Measurements from ENCODE around the gene NKIRAS2.

Gene NKIRAS2

DNA sequence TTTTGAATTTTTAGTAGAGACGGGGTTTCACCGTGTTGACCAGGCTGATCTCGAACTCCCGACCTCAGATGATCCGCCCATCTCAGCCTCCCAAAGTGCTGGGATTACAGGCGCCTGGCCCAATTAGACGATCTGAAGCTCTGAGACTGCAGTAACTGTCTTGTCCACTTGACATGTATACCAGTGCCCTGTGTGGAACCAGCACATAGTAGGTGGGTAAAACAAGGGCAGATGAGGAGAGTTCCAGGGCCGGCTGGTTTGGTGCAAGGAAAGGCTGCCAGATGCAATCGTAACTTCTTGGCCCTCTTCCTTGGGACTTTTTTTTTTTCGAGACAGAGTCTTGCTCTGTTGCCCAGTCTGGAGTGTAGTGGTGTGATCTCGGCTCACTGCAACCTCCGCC lies 27.5 kb downstream of the NKIRAS2 start:
- ChIA-PET POLR2A (no interaction called here), CTCF (interaction anchor here (4.5 kb wide), 1 partner anchor 21 kb away, joined by 23 read pairs; no protein-coding TSS in a partner anchor)
- TF ChIP-seq, protein P1, sequence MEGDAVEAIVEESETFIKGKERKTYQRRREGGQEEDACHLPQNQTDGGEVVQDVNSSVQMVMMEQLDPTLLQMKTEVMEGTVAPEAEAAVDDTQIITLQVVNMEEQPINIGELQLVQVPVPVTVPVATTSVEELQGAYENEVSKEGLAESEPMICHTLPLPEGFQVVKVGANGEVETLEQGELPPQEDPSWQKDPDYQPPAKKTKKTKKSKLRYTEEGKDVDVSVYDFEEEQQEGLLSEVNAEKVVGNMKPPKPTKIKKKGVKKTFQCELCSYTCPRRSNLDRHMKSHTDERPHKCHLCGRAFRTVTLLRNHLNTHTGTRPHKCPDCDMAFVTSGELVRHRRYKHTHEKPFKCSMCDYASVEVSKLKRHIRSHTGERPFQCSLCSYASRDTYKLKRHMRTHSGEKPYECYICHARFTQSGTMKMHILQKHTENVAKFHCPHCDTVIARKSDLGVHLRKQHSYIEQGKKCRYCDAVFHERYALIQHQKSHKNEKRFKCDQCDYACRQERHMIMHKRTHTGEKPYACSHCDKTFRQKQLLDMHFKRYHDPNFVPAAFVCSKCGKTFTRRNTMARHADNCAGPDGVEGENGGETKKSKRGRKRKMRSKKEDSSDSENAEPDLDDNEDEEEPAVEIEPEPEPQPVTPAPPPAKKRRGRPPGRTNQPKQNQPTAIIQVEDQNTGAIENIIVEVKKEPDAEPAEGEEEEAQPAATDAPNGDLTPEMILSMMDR (IDR thresholded peaks at IDR 0.05; ENCODE audit: insufficient read depth, low read length, missing control alignments): no peak
- DNase-seq (ENCODE audit: low read depth, low spot score): no peak
- H3K4me3 ChIP-seq (ENCODE audit: low read depth, low read length): no peak overlapping the region

DNA sequence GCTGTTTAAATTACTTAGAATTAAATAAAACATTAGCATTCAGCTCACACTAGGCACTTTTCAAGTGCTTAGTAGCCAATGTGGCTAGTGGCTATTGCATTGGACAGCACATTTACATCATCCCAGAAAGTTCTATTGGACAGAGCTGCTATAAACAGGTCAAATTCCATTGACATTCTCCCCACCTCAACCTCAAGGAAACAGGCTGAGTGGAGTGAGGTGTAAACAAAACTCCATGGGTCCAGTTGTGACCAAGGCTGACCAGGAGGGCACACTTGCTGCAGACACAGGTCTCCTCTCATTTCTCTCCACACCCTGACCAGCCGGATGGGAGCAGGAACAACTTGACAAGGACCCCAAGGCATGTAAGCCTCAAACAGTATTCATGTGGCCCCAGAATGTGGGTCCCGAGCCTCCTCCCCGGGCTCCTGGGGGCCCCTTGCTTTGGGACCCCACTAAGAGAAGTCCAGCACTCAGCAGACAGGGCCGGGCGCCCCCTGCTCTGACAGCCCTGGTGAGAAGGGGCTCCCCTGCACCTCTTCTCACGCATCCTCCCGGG lies 30.0 kb downstream of the NKIRAS2 start:
- H3K4me3 ChIP-seq (ENCODE audit: low read depth, low read length): peak overlapping the region; percentile 55
- TF ChIP-seq, protein P1 (IDR thresholded peaks at IDR 0.05; ENCODE audit: insufficient read depth, low read length, missing control alignments): no peak
- ChIA-PET CTCF (interaction anchor here (0.8 to 1.4 kb wide), 7 partner anchors 9 to 52 kb away, joined by 3 to 6 read pairs (median 3); partner anchors contain the start of gene NKIRAS2), POLR2A (interaction anchor here (0.9 kb wide), 1 partner anchor 24 kb away, joined by 3 read pairs; no protein-coding TSS in a partner anchor)
- DNase-seq (ENCODE audit: low read depth, low spot score): no peak

DNA sequence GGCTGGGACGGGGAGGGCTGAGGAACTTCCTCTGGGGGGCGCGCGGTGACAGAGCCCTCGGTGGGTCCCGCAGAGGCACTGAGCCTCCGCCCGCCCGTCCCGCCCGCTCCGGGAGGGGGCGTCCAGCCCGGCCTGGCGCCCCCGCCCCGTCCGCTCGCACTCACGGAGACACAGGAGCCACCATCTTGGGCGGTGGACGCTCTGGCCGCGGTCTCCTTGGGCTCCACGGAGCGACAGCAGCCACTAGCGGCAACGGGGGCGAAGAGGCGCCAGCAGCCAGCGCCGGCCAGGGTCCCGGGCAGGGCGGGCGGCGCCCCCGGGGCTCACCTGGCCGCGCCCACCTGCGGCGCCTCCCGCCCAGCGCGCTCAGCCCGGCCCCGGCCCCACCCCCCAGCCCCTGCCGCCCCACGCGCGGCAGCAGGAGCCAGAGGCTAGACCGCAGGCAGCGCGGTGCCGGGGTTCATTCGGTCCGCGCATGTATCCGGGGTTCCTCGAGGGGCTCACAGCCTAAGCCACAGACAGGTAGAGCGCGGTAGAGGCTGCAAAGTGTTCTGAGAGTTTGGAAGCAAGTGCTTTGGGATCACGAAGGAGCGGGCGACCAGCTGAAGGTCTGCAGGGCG lies 30.6 kb downstream of the NKIRAS2 start, which contains the start of gene C17orf113:
Gene C17orf113 (minus strand): TSS at position 209 of the 620 bp plus-strand sequence. CDS start 7,225 bp downstream, outside the sequence.
- no peak for DNase-seq (ENCODE audit: low read depth, low spot score)
- POLR2A ChIA-PET: no interaction called here
- H3K4me3 ChIP-seq (ENCODE audit: low read depth, low read length): peak within 1 kb of the TSS; percentile 55
- CTCF ChIA-PET: interaction anchor here (0.7 to 1.9 kb wide), 10 partner anchors 9 to 51 kb away, joined by 3 to 8 read pairs (median 4); partner anchors contain the start of gene ZNF385C
- TF ChIP-seq, protein P1 (IDR thresholded peaks at IDR 0.05; ENCODE audit: insufficient read depth, low read length, missing control alignments): peak; percentile 57

DNA sequence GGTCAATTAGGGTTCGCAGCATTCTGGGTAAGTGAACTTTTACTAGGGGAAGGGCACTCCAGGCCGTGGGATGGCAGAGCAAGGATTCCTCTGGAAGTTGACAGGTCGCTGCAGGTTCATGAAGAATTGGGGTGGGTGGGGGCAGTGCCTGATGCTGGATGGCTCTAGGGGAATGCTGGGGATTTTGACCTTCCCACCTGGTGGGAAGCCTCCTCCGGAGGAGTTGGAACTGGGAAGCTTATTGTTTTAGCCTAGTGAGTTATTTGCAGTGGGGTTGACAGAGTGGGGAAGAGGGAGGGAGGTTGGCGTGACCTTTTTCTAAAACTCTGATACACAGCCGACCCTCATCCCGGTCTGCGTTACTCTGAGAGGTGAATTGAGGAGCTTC lies 31.1 kb downstream of the NKIRAS2 start:
- peak overlapping the region; percentile 21 for H3K4me3 ChIP-seq (ENCODE audit: low read depth, low read length)
- TF ChIP-seq, protein P1 (IDR thresholded peaks at IDR 0.05; ENCODE audit: insufficient read depth, low read length, missing control alignments): no peak
- no peak for DNase-seq (ENCODE audit: low read depth, low spot score)
- CTCF ChIA-PET: interaction anchor here (0.7 to 1.9 kb wide), 6 partner anchors 10 to 47 kb away, joined by 3 to 8 read pairs (median 5); partner anchors contain the start of gene ZNF385C
- POLR2A ChIA-PET: no interaction called here

DNA sequence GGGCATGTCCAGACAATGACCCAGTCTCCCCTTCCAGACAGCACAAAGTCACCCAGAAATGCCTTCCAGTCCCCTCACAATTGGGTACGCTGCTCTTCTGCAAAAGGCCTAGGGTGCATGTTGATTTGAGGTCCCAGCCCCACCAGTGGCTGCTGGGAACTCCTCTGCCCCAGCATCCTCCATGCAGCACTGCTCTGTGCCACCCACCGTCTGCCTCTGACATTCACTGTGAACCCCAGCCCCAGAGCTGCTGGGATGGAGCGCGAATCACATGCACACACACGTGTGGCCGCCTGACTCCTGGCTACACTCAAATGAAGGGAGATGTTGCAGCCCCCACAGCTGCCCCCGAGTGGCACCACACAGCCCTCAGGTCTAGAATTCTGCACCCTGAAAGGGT lies 31.8 kb downstream of the NKIRAS2 start:
- ChIA-PET POLR2A (no interaction called here), CTCF (interaction anchor here (1.1 to 1.9 kb wide), 5 partner anchors 10 to 27 kb away, joined by 4 to 8 read pairs (median 6); no protein-coding TSS in a partner anchor)
- no peak for DNase-seq (ENCODE audit: low read depth, low spot score)
- H3K4me3 ChIP-seq (ENCODE audit: low read depth, low read length): no peak overlapping the region
- TF ChIP-seq, protein P1 (IDR thresholded peaks at IDR 0.05; ENCODE audit: insufficient read depth, low read length, missing control alignments): no peak

DNA sequence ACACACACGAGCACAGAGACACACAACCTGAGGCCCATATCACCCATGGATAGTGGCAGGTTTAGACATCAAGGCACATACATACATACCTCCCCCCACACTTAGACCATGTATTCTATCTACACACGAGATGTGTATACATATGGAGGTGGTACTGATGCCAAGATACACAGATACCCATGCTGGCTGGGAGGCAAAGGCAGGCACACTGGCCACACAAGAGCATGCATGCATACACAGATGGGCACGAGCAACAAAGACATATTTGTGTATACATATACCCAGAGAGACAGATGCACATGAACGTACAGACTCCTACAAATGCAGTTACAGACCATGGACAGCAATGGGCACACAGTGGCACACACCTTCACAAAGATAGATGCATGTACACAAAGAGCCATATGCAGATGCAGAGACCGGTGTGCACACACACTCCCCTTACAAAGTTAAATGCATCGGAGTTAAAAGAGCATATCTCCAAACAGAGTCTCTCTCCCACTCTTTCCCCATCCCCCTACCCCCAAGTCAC lies 32.5 kb downstream of the NKIRAS2 start:
- H3K4me3 ChIP-seq (ENCODE audit: low read depth, low read length): no peak overlapping the region
- CTCF ChIA-PET: interaction anchor here (1.6 to 1.9 kb wide), 2 partner anchors 15 to 28 kb away, joined by 6 read pairs; no protein-coding TSS in a partner anchor
- TF ChIP-seq, protein P1 (IDR thresholded peaks at IDR 0.05; ENCODE audit: insufficient read depth, low read length, missing control alignments): no peak
- POLR2A ChIA-PET: no interaction called here
- DNase-seq (ENCODE audit: low read depth, low spot score): no peak

Data from AG04449 (cell line).